Measurements from ENCODE around the gene GARIN3. TPM values are rescaled to one million over a fixed set of nuclear protein-coding genes. Genes with fewer than 3 reads are reported as not detected.

GARIN3 gene
- total and polyA plus RNA-seq, 9 of the 15 experiments (the other 6 are each of a cell fraction or from before 2014, with no cell fraction given): not detected

- POLR2A ChIA-PET: interaction anchor here (2.6 kb wide), 1 partner anchor 27 kb away, joined by 8 read pairs; the partner anchor contains the start of gene MED7
- no peak for ATAC-seq
- TF ChIP-seq TCF3 (CRISPR knock-in tag; IDR thresholded peaks at IDR 0.05): no peak
- TF ChIP-seq FOXA1 (IDR thresholded peaks at IDR 0.05; ENCODE audit: borderline replicate concordance): no peak
- TF ChIP-seq COPS2 (conservative IDR thresholded peaks at IDR 0.05): no peak
- TF ChIP-seq, protein P1, sequence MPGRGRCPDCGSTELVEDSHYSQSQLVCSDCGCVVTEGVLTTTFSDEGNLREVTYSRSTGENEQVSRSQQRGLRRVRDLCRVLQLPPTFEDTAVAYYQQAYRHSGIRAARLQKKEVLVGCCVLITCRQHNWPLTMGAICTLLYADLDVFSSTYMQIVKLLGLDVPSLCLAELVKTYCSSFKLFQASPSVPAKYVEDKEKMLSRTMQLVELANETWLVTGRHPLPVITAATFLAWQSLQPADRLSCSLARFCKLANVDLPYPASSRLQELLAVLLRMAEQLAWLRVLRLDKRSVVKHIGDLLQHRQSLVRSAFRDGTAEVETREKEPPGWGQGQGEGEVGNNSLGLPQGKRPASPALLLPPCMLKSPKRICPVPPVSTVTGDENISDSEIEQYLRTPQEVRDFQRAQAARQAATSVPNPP (IDR thresholded peaks at IDR 0.05; ENCODE audit: borderline replicate concordance, insufficient read depth, insufficient read length): no peak
- no peak for TF ChIP-seq CBFB (CRISPR knock-in tag; IDR thresholded peaks at IDR 0.05)
- no peak for TF ChIP-seq TBP (optimal IDR thresholded peaks at IDR 0.05; ENCODE audit: low read depth, low read length)
- no peak for TF ChIP-seq PURB (CRISPR knock-in tag; IDR thresholded peaks at IDR 0.05; ENCODE audit: low read depth)
- no peak for TF ChIP-seq ATF6 (CRISPR knock-in tag; IDR thresholded peaks at IDR 0.05)
- TF ChIP-seq, protein P2, sequence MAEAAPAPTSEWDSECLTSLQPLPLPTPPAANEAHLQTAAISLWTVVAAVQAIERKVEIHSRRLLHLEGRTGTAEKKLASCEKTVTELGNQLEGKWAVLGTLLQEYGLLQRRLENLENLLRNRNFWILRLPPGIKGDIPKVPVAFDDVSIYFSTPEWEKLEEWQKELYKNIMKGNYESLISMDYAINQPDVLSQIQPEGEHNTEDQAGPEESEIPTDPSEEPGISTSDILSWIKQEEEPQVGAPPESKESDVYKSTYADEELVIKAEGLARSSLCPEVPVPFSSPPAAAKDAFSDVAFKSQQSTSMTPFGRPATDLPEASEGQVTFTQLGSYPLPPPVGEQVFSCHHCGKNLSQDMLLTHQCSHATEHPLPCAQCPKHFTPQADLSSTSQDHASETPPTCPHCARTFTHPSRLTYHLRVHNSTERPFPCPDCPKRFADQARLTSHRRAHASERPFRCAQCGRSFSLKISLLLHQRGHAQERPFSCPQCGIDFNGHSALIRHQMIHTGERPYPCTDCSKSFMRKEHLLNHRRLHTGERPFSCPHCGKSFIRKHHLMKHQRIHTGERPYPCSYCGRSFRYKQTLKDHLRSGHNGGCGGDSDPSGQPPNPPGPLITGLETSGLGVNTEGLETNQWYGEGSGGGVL (CRISPR knock-in tag; IDR thresholded peaks at IDR 0.05): no peak
- no peak for TF ChIP-seq ZNF316 (IDR thresholded peaks at IDR 0.05)
- no peak for TF ChIP-seq NR4A1 (CRISPR knock-in tag; IDR thresholded peaks at IDR 0.05)
- no peak for TF ChIP-seq NR4A1 (tag; IDR thresholded peaks at IDR 0.05)
- TF ChIP-seq NFE2L1 (tag; IDR thresholded peaks at IDR 0.05; ENCODE audit: borderline replicate concordance, low read depth): no peak
- TF ChIP-seq ZNF57 (CRISPR knock-in tag; IDR thresholded peaks at IDR 0.05): no peak
Measured at GRCh38 chr5:157115502-157115901, 50.6 kb downstream of the GARIN3 start.

More at GRCh38 chr5:157115502-157115901, 50.6 kb downstream of the GARIN3 start:
- Histone ChIP-seq H3K4me2 (ENCODE audit: insufficient read depth, low read length) (no peak overlapping the region), H3K9ac (ENCODE audit: insufficient read depth in 1 of 2, low read depth in 2 of 2, low read length in 2 of 2) (no peak overlapping the region), H3K9me1 (ENCODE audit: control insufficient read depth, insufficient read depth, low read length) (no peaks in the 10 kb centered on the region), H3K9me3 (replicated peaks; ENCODE audit: control insufficient read depth, insufficient read depth, low read depth, low read length) (no peaks in the 10 kb centered on the region), H3K27me3 (ENCODE audit: control insufficient read depth in 2 of 2, insufficient read depth in 2 of 2, low read length in 2 of 2) (no peaks in the 10 kb centered on the region), H3K36me3 (ENCODE audit: control insufficient read depth, insufficient read depth, low read length) (no peaks in the 10 kb centered on the region), H3K4me3 (no peak overlapping the region), H3K27ac (ENCODE audit: extremely low read depth, low read depth, low read length) (no peak overlapping the region), H3K79me2 (ENCODE audit: control insufficient read depth, insufficient read depth, low read length) (no peaks in the 10 kb centered on the region), H4K20me1 (replicated peaks; ENCODE audit: control insufficient read depth, insufficient read depth, low read length) (no peaks in the 10 kb centered on the region), H2AFZ (ENCODE audit: low read depth, low read length) (no peak overlapping the region), H3K4me1 (replicated peaks in 1 of 2; ENCODE audit: control insufficient read depth in 2 of 2, insufficient read depth in 2 of 2, low read length in 2 of 2) (no peaks in the 10 kb centered on the region)
- CTCF ChIA-PET (ENCODE audit: low intra/inter-chr PET ratio): no interaction called here
- intact Hi-C loops (cut with micrococcal nuclease) (no loop called here), in situ Hi-C loops (cut with MboI) (no loop called here)
- DNase-seq (ENCODE audit: extremely low read depth in 1 of 4, low spot score in 3 of 4) (no peak), FAIRE-seq (no peak)
- WGBS (ENCODE audit: insufficient coverage, low coverage, missing lambda C conversion rate): 0% methylated on average over 1 of the region's 1 CpG
- no TSS peak for BruUV-seq (replicated peaks)
